Ishikawa (cell line): ENCODE results near the gene NCOA4.

ENCODE experiments used
- CREB1 ChIP-seq: IDR thresholded peaks from 2 replicates; pipeline ENCODE4 v1.6.1; 2012; ENCODE audit warnings: low read depth
- EGR1 ChIP-seq: IDR thresholded peaks from 2 replicates; pipeline ENCODE4 v1.6.1; 2012
- EP300 ChIP-seq: IDR thresholded peaks from 2 replicates; pipeline ENCODE4 v1.6.1; 2012; ENCODE audit warnings: borderline replicate concordance
- RAD21 ChIP-seq: IDR thresholded peaks from 2 replicates; pipeline ENCODE4 v1.6.1; 2012; ENCODE audit warnings: low read depth
- TEAD4 ChIP-seq: IDR thresholded peaks from 2 replicates; pipeline ENCODE4 v1.6.1; 2012
- ZBTB7A ChIP-seq: IDR thresholded peaks from 2 replicates; pipeline ENCODE4 v1.6.1; 2012; ENCODE audit warnings: low read depth
- TF ChIP-seq, protein P1 (sequence below): IDR thresholded peaks from 2 replicates; pipeline ENCODE4 v1.6.1; 2012

DNA sequence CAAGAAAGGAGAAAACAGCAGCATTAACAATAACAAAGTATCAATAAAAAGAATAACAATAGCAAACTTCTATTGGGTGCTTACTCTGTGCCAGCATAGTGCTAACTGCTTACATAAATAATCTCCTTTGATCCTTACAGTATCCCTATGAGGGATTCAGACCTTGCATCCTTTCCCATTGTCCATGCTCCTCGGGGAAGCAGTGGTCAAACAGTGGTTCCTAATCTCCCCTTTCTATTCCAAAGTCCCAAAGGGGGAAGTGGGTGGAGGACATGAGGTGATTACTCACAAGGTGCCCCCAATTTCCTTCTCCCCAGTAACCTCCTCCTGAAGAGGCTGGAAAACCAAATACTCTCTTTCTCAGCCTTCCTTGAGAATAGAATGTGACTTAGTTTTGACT is 37.7 kb upstream of the NCOA4 start:
- TF ChIP-seq TEAD4: no peak
- no peak for TF ChIP-seq EP300
- TF ChIP-seq RAD21: no peak
- no peak for TF ChIP-seq EGR1
- TF ChIP-seq, protein P1, sequence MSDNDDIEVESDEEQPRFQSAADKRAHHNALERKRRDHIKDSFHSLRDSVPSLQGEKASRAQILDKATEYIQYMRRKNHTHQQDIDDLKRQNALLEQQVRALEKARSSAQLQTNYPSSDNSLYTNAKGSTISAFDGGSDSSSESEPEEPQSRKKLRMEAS: no peak
- no peak for TF ChIP-seq CREB1
- no peak for TF ChIP-seq ZBTB7A
